ENCODE results near the gene NUDT14.

Gene NUDT14

DNA sequence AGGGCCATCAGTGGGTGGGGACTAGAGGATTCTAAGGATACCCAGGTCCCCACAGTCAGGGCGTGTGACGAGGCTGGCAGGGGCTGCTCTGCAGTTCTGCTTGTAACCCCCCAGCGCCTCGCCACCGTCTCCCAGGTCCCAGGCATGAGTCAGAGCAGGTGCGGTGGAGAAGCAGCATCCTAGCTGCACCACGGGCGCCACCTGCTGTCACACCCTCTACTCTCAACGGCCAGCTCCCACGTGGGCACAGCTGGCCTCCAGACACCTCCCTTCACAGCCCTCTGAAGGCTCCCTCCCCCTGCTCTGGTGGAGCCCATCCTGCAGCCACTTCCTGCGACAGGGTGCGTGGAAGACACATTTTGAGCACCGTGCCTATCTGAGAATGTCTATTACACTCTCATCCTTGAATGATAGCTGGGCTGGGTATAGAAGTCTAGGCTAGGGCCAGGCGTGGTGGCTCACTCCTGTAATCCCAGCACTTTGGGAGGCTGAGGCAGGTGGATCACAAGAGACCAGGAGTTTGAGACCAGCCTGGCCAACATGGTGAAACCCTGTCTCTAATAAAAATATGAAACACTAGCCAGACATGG, 6.9 kb upstream of the NUDT14 start:
- no peak for TF ChIP-seq TAF1 (IDR thresholded peaks at IDR 0.05; ENCODE audit: borderline replicate concordance, insufficient read depth, low read length)
- TF ChIP-seq, protein P1, sequence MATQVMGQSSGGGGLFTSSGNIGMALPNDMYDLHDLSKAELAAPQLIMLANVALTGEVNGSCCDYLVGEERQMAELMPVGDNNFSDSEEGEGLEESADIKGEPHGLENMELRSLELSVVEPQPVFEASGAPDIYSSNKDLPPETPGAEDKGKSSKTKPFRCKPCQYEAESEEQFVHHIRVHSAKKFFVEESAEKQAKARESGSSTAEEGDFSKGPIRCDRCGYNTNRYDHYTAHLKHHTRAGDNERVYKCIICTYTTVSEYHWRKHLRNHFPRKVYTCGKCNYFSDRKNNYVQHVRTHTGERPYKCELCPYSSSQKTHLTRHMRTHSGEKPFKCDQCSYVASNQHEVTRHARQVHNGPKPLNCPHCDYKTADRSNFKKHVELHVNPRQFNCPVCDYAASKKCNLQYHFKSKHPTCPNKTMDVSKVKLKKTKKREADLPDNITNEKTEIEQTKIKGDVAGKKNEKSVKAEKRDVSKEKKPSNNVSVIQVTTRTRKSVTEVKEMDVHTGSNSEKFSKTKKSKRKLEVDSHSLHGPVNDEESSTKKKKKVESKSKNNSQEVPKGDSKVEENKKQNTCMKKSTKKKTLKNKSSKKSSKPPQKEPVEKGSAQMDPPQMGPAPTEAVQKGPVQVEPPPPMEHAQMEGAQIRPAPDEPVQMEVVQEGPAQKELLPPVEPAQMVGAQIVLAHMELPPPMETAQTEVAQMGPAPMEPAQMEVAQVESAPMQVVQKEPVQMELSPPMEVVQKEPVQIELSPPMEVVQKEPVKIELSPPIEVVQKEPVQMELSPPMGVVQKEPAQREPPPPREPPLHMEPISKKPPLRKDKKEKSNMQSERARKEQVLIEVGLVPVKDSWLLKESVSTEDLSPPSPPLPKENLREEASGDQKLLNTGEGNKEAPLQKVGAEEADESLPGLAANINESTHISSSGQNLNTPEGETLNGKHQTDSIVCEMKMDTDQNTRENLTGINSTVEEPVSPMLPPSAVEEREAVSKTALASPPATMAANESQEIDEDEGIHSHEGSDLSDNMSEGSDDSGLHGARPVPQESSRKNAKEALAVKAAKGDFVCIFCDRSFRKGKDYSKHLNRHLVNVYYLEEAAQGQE (IDR thresholded peaks at IDR 0.05; ENCODE audit: insufficient read depth in 1 of 2, low read depth in 2 of 2, low read length in 2 of 2), result no peak
- no peak for TF ChIP-seq POLR2AphosphoS5 (IDR thresholded peaks at IDR 0.05; ENCODE audit: low read depth, low read length)
- TF ChIP-seq SIN3A (IDR thresholded peaks at IDR 0.05; ENCODE audit: borderline replicate concordance, insufficient read depth, low read length), result no peak

DNA sequence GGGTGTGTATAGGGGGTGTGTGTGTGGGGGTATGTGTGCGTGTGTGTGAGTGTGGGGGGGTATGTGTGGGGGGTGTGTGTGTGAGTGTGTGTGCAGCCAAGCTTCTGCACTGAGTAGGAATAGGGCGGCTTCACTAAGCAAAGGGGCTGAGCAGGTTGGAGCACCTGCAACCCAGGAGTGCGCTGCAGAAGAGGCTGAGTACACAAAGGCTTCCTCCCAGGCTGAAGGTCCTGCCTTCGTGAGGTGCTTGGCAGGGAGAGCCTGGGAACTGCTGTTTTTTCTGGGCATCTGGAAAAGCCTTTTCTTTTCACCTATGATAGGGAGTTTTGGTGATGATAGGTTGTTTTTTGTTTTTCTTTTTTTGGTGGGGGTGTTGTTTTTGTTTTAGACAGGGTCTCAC, 6.0 kb upstream of the NUDT14 start:
- TF ChIP-seq FOXP2 (optimal IDR thresholded peaks at IDR 0.05; ENCODE audit: borderline replicate concordance, extremely low read depth, extremely low read length, insufficient read depth) (no peak), TAF1 (IDR thresholded peaks at IDR 0.05; ENCODE audit: borderline replicate concordance, insufficient read depth, low read length) (no peak), SIN3A (IDR thresholded peaks at IDR 0.05; ENCODE audit: borderline replicate concordance, insufficient read depth, low read length) (no peak), POLR2AphosphoS5 (IDR thresholded peaks at IDR 0.05; ENCODE audit: low read depth, low read length) (no peak)
- TF ChIP-seq, protein P1 (IDR thresholded peaks at IDR 0.05; ENCODE audit: insufficient read depth in 1 of 2, low read depth in 2 of 2, low read length in 2 of 2), result no peak

DNA sequence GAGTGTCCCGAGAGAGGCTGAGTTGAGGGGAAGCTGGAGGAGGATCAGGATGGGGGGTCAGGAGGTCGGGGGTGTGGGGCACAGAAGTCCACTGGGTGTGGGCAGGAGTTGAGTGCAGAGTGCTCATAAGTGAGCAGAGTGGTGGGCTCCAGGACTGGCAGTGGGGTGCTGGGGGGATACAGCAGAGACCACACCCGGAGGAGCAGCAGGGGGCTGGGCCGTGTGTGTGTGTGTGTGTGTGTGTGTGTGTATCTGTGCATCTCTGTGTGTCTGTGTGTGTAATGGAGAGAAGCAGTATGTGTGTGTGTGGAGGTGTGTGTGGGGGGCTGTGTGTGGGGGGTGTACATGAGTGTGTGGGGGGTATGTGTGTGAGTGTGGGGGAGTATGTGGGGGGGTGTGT, 4.9 kb upstream of the NUDT14 start:
- TF ChIP-seq TAF1 (IDR thresholded peaks at IDR 0.05; ENCODE audit: borderline replicate concordance, insufficient read depth, low read length) (no peak), POLR2AphosphoS5 (IDR thresholded peaks at IDR 0.05; ENCODE audit: low read depth, low read length) (no peak)

DNA sequence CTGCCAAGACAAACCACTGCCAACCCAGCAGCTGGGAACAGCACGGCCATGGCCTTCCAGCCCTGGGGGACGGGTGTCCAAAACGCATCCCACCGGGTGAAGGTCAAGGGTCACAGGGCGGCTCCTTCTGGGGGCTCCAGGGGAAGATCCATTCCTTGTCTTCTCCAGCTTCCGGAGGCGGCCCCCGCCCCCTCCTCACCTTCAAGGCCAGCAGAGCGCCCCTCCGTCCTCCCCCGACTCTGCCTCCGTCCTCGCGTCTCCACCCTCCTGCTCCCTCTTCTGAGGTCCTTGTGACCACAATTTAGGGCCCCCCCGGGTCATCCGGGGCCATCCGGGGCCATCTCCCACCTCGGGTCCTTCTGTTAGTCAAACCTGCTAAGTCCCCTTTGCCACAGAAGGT, 3.9 kb upstream of the NUDT14 start:
- TF ChIP-seq, protein P1 (IDR thresholded peaks at IDR 0.05; ENCODE audit: insufficient read depth in 1 of 2, low read depth in 2 of 2, low read length in 2 of 2), result no peak
- TF ChIP-seq TAF1 (IDR thresholded peaks at IDR 0.05; ENCODE audit: borderline replicate concordance, insufficient read depth, low read length) (no peak), POLR2AphosphoS5 (IDR thresholded peaks at IDR 0.05; ENCODE audit: low read depth, low read length) (no peak), SIN3A (IDR thresholded peaks at IDR 0.05; ENCODE audit: borderline replicate concordance, insufficient read depth, low read length) (no peak), FOXP2 (optimal IDR thresholded peaks at IDR 0.05; ENCODE audit: borderline replicate concordance, extremely low read depth, extremely low read length, insufficient read depth) (no peak)

DNA sequence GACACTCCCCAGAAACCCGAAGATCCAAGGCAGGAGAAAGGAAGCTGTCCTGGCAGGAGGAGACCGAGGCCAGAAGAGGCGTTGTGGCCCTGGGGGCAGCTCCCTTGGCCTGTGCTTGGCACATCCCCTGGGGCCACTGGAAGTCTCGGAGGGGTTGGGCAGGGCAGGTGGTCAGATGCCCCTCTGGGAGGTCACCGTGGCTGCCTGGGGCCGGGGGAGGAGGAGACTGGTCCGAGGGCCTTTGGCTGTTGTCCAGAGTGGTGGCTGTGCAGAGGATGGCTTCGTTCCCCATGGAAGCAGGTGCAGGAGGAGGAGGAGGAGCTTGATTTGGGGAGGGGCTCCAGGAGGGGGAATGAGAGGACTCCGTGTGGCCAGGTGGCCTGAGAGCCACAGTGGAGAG, 3.3 kb upstream of the NUDT14 start:
- no peak for TF ChIP-seq FOXP2 (optimal IDR thresholded peaks at IDR 0.05; ENCODE audit: borderline replicate concordance, extremely low read depth, extremely low read length, insufficient read depth)
- TF ChIP-seq, protein P1 (IDR thresholded peaks at IDR 0.05; ENCODE audit: insufficient read depth in 1 of 2, low read depth in 2 of 2, low read length in 2 of 2), result no peak

Data from PFSK-1 (cell line).